GM18858 (cell line): Measurements from ENCODE around the gene RHBDD2.
"Not testable (repeated sequence)": the region's sequence is repeated elsewhere in the genome, so short reads cannot be mapped to it uniquely, and the experiment has no call there.

Source experiments
- ATAC-seq: cut with Tn5 transposase; IDR thresholded peaks from one replicate; pipeline ENCODE4 v1.9.1; 2021; ENCODE audit not compliant: unreplicated experiment

RHBDD2 gene

GRCh38 chr7:75888464-75889222, 9.8 kb downstream of the RHBDD2 start:
- no peak for ATAC-seq

DNA sequence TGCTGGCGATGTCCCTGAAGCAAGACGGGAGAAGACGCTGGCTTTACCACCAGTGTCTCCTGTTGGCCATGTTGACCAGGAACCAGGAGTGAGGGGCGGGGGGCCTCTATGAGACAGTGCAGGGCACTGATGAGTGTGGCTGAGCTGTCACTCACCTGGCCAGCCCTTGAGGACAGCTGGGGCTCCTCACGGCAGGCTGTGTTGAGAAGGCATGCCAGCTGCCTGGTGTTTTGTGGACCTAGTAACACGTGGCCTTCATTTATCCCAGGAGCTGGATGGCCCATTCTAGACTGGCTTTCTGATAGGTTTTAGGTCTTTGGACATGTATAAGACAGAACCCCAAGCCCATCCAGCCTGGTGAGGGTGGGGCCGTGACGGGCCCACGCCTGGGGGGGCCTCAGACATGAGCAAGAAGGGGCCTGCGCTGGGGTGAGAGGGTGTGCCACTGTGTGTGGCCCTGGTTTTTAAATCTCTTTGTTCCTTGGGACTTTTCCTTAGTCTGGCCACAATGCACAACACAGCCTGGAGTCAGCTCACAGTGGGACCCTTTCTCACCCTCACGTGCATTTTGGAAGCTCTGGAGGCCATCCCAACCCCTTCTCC, 10.5 kb downstream of the RHBDD2 start:
- ATAC-seq: no peak

GRCh38 chr7:75889826-75890225, 11.0 kb downstream of the RHBDD2 start:
- no peak for ATAC-seq

DNA sequence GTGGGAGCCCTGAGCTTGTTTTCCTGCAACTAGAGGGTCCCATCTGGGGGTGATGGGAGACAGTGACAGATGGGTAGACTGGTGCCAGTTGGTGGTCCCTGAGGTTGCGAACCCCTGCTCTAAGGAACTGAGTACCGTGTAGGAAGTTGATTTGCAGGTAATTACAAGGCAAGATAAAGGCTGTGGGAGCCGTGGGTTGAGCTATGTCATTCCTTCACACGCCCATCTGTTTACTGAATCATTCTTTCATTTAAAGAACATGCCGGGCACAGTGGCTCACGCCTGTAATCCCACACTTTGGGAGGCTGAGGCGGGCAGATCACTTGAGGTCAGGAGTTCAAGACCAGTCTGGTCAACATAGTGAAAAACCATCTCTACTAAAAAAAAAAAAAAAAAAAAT, 12.4 kb downstream of the RHBDD2 start:
- ATAC-seq: not testable (repeated sequence)

GRCh38 chr7:75891815-75892411, 13.1 kb downstream of the RHBDD2 start:
- no peak for ATAC-seq

- no peak for ATAC-seq
Observed at GRCh38 chr7:75892634-75893272, 13.9 kb downstream of the RHBDD2 start.

DNA sequence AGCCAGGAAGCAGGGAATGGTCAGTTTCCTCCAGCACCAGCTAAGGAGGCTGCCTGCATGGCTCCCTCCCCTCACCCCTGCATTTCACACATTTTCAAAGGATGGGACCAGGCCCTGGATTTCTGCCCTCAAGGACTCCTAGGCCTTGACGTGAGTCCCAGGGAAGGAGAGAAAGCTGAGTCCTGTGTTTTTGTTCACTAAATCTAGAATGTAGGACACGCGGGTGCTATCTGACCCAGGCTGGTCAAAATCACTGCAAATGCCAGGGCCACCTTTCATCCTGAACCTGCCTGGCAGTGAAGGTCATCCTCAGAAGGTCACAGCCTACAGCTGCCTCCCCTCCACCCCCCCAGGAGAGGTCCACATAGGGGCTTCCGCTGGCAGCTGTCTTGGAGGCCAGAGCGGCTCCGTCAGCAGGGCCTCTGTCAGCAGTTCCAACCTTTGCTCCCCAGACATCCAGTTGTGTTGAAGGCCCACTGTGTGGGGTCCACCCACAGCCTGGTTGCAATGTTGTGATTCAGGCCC, 18.0 kb downstream of the RHBDD2 start:
- ATAC-seq: no peak

- ATAC-seq: no peak
Observed at GRCh38 chr7:75900617-75901315, 21.9 kb downstream of the RHBDD2 start.

DNA sequence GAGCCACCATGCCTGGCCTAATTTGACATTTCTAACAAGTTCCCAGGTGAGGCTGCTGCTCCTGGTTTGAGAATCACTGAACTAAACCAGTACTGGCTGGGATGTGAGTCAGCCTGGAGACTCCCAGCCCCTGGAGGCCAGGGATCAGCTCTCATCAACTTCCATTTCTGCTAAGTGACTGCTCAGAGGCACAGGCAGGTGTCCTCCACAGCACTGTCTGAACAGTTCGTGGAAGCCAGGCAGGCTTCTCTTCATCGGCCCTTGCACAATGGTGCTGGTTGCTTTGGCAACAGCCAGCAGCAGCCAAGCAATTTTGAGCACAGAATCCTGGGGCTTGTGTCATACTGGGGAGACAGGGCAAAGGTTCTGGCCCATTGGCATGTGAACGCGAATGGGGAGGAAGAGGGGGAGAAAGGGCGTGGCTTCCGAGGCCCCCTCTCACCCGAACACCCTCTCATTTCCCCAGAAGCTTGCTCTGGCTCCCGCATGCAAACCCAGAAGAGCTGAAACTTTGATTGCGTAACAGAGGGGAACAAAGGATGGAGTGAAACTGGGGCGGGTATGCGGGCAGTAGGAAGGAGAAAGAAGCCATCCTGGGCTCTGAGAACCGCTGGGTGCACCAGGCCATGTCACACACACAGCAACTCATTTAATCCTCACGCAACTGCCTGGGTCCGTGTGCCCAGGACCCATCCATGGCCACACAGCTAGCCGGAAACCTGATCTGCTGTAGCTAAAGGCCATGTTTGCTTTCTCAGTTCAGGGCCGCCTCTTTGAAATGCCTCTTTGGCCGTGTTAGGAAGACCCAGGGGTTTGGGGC, 27.2 kb downstream of the RHBDD2 start:
- ATAC-seq: no peak

GRCh38 chr7:75906991-75907667, 28.3 kb downstream of the RHBDD2 start:
- no peak for ATAC-seq

DNA sequence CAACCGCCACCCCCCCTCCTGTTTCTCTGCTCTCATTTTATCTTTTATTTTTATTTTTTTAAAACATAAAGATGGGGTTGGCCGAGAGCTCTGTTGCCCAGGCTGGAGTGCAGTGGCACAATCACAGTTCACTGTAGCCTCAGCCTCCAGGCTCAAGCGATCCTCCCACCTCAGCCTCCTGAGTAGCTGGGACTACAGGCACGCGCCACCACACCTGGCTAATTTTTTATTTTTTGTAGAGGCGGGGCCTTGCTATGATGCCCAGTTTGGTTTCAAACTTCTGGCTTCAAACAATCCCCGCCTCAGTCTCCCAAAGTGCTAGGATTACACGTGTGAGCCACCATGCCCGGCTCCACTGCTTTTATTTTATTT, 28.8 kb downstream of the RHBDD2 start:
- ATAC-seq: not testable (repeated sequence)

- ATAC-seq: no peak
Observed at GRCh38 chr7:75909521-75910132, 30.8 kb downstream of the RHBDD2 start.

DNA sequence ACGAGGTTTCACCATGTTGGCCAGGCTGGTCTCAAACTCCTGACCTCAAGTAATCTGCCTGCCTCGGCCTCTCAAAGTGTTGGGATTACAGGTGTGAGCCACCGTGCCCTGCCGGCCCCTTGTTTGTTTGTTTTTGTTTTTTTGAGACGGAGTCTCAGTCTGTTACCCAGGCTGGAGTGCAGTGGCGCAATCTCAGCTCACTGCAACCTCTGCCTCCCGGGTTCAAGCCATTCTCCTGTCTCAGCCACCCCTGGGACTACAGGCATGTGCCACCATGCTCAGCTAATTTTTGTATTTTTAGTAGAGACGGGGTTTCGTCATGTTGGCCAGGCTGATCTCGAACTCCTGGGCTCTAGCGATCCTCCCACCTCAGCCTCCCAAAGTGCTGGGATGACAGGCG, 32.4 kb downstream of the RHBDD2 start:
- ATAC-seq: not testable (repeated sequence)

GRCh38 chr7:75913437-75913836, 34.6 kb downstream of the RHBDD2 start:
- ATAC-seq: no peak

DNA sequence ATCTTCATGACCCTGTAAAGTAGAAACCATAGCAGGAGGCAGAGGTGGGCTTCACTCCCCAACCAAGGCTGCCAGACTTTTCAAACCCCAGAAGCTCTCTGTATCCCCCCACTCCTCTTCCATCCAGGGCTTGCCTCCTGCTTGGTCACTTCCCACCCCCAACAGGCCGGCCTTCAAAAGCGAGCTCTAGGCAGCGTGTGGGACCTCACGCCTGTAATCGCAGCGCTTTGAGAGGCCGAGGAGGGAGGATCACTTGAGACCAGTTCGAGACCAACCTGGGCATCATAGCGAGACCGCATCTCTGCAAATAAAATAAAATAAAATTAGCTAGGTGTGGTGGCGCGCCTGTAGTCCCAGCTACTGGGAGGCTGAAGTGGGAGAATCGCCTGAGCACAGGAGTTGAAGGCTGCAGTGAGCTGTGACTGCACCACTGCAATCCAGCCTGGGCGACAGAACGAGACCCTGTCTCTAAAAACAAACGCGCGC, 35.4 kb downstream of the RHBDD2 start:
- no peak for ATAC-seq

- peak; percentile 79 for ATAC-seq
Observed at GRCh38 chr7:75914655-75915415, 36.0 kb downstream of the RHBDD2 start, which contains the start of gene POR. TSS of gene POR (plus strand) at chr7:75915155. CDS start at chr7:75954002, 38,847 bp downstream.

GRCh38 chr7:75915416-75916156, 36.8 kb downstream of the RHBDD2 start:
- no peak for ATAC-seq
